WTC11 (cell line): ENCODE results near the gene SUSD1. TPM values are rescaled to one million over a fixed set of nuclear protein-coding genes. Genes with fewer than 3 reads are reported as not detected.

Experiments used
- ATAC-seq: fragments of 200-7000 bp; cut with Tn5 transposase; 2 replicates; pipeline ENCODE4 v1.10.0; 2021; ENCODE audit warnings: mild to moderate bottlenecking, moderate library complexity
- CTCF ChIA-PET: fragments of 300-600 bp; sonication (Branson Sonifier 250); formaldehyde crosslinking; loops from one replicate; lab custom pipeline; 2021; ENCODE audit warnings: antibody characterized with exemption; lab: Charles Lee
- POLR2A ChIA-PET: fragments of 350-600 bp; sonication (Branson Sonifier 250); formaldehyde crosslinking; loops from one replicate; lab custom pipeline; 2021; ENCODE audit warnings: antibody characterized with exemption; lab: Charles Lee
- DNase-seq: peaks from one replicate; pipeline ENCODE4 v3.0.0; 2021; ENCODE audit warnings: low spot score
- H3K27ac Mint-ChIP-seq: 2 replicates; pipeline ENCODE4 v1.8.0; 2021; ENCODE audit warnings: mixed read lengths
- H3K27me3 Mint-ChIP-seq: 2 replicates; pipeline ENCODE4 v1.8.0; 2021; ENCODE audit warnings: low read depth, mild to moderate bottlenecking, moderate library complexity, mixed read lengths
- H3K36me3 Mint-ChIP-seq: 2 replicates; pipeline ENCODE4 v1.8.0; 2021; ENCODE audit warnings: mixed read lengths
- H3K4me1 Mint-ChIP-seq: 2 replicates; pipeline ENCODE4 v1.8.0; 2022; ENCODE audit warnings: mixed read lengths
- H3K4me3 Mint-ChIP-seq: 2 replicates; pipeline ENCODE4 v1.8.0; 2021; ENCODE audit warnings: mild to moderate bottlenecking, moderate library complexity, mixed read lengths
- H3K9me3 Mint-ChIP-seq: 2 replicates; pipeline ENCODE4 v1.8.0; 2021; ENCODE audit warnings: mixed read lengths
- ATF1 ChIP-seq: sonication (generic); formaldehyde crosslinking; IDR thresholded peaks from 2 replicates; pipeline ENCODE4 v1.8.1; 2023; ENCODE audit warnings: mild to moderate bottlenecking, moderate library complexity, missing genetic modification reagents
- ATF2 ChIP-seq: sonication (generic); formaldehyde crosslinking; IDR thresholded peaks from 2 replicates; pipeline ENCODE4 v1.8.1; 2022; ENCODE audit warnings: low read depth, missing genetic modification reagents, borderline replicate concordance
- CREM ChIP-seq: sonication (generic); formaldehyde crosslinking; IDR thresholded peaks from 2 replicates; pipeline ENCODE4 v1.8.1; 2022; ENCODE audit warnings: mild to moderate bottlenecking, missing genetic modification reagents, moderate library complexity
- FOXK1 ChIP-seq: sonication (generic); formaldehyde crosslinking; IDR thresholded peaks from 2 replicates; pipeline ENCODE4 v1.8.0; 2022; ENCODE audit warnings: mild to moderate bottlenecking, moderate library complexity, missing genetic modification reagents
- JUN ChIP-seq: sonication (generic); formaldehyde crosslinking; IDR thresholded peaks from 2 replicates; pipeline ENCODE4 v1.8.0; 2023; ENCODE audit warnings: mild to moderate bottlenecking, missing genetic modification reagents
- MYBL2 ChIP-seq: sonication (generic); formaldehyde crosslinking; IDR thresholded peaks from 2 replicates; pipeline ENCODE4 v1.8.1; 2023; ENCODE audit warnings: mild to moderate bottlenecking, moderate library complexity, missing genetic modification reagents
- NFATC4 ChIP-seq: fragments of 250-450 bp; sonication (Bioruptor Pico); IDR thresholded peaks from 2 replicates; pipeline ENCODE4 v1.9.0; 2021; ENCODE audit warnings: mild to moderate bottlenecking
- NFE2L1 ChIP-seq: sonication (generic); formaldehyde crosslinking; IDR thresholded peaks from 2 replicates; pipeline ENCODE4 v1.8.1; 2023; ENCODE audit warnings: missing genetic modification reagents
- NFYB ChIP-seq: sonication (generic); formaldehyde crosslinking; conservative IDR thresholded peaks from 2 replicates; pipeline ENCODE4 v1.8.0; 2022; ENCODE audit warnings: low read depth, missing genetic modification reagents
- PREB ChIP-seq: sonication (generic); formaldehyde crosslinking; IDR thresholded peaks from 2 replicates; pipeline ENCODE4 v1.8.1; 2022; ENCODE audit warnings: mild to moderate bottlenecking, missing genetic modification reagents, moderate library complexity, borderline replicate concordance
- RELA ChIP-seq: sonication (generic); formaldehyde crosslinking; IDR thresholded peaks from 2 replicates; pipeline ENCODE4 v1.8.1; 2022; ENCODE audit warnings: missing genetic modification reagents, mild to moderate bottlenecking, borderline replicate concordance
- SMAD4 ChIP-seq: sonication (generic); formaldehyde crosslinking; IDR thresholded peaks from 2 replicates; pipeline ENCODE4 v1.8.0; 2022; ENCODE audit warnings: mild to moderate bottlenecking, missing genetic modification reagents
- ZBTB21 ChIP-seq: sonication (generic); formaldehyde crosslinking; IDR thresholded peaks from 2 replicates; pipeline ENCODE4 v1.8.1; 2023; ENCODE audit warnings: mild to moderate bottlenecking, missing genetic modification reagents, borderline replicate concordance
- ZNF138 ChIP-seq: sonication (generic); formaldehyde crosslinking; conservative IDR thresholded peaks from 2 replicates; pipeline ENCODE4 v1.8.1; 2022; ENCODE audit warnings: mild to moderate bottlenecking, moderate library complexity, missing genetic modification reagents
- ZNF281 ChIP-seq: sonication (generic); formaldehyde crosslinking; IDR thresholded peaks from 2 replicates; pipeline ENCODE4 v1.8.0; 2023; ENCODE audit warnings: mild to moderate bottlenecking, missing genetic modification reagents
- ZNF425 ChIP-seq: fragments of 250-450 bp; sonication (Bioruptor Pico); conservative IDR thresholded peaks from 2 replicates; pipeline ENCODE4 v1.9.0; 2021; ENCODE audit warnings: mild to moderate bottlenecking
- total RNA-seq: library from RNA; stranded (reverse); gene quantifications from 3 replicates; pipeline ENCODE4 v1.2.3, GENCODE V29; 2021
- TF ChIP-seq, protein P1 (sequence below): sonication (generic); formaldehyde crosslinking; IDR thresholded peaks from 2 replicates; pipeline ENCODE4 v1.8.1; 2023; ENCODE audit warnings: mild to moderate bottlenecking, missing genetic modification reagents, borderline replicate concordance
- TF ChIP-seq, protein P2 (sequence below): fragments of 250-450 bp; sonication (Bioruptor Pico); IDR thresholded peaks from 2 replicates; pipeline ENCODE4 v2.1.2; 2022; ENCODE audit warnings: mild to moderate bottlenecking, moderate library complexity
- TF ChIP-seq, protein P3 (sequence below): fragments of 250-450 bp; sonication (Bioruptor Pico); IDR thresholded peaks from 2 replicates; pipeline ENCODE4 v1.9.0; 2021; ENCODE audit warnings: moderate library complexity, mild to moderate bottlenecking, inconsistent platforms, borderline replicate concordance
- TF ChIP-seq, protein P4 (sequence below): sonication (generic); formaldehyde crosslinking; IDR thresholded peaks from 2 replicates; pipeline ENCODE4 v1.8.1; 2022; ENCODE audit warnings: mild to moderate bottlenecking, moderate library complexity, missing genetic modification reagents

Gene SUSD1
- total RNA-seq, 1 experiment from 2014 or later, result 5.1 TPM

DNA sequence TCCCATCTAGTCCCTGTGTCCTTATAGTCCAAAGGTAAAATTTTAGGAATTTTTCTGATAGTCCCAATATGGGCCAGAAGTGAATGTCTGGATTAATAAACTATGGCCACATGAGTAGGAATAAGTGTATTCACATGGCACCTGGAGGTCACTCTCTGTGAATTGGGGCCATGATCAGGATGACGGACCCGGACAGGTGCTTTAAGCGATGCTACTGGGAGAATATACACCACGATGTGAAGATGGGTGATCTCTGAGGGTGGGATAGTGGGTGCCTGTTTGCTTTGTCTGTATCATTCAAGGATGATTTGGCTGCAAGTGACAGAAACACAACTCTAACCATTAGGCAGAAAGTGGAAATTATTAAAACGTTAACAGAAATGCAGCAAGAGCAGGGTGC lies 177.3 kb downstream of the SUSD1 start:
- CTCF ChIA-PET, result no interaction called here
- DNase-seq, result no peak
- Mint-ChIP-seq H3K4me3 (no peak overlapping the region), H3K9me3 (no peaks in the 10 kb centered on the region), H3K27ac (no peak overlapping the region), H3K27me3 (no peaks in the 10 kb centered on the region), H3K36me3 (no peaks in the 10 kb centered on the region), H3K4me1 (no peaks in the 10 kb centered on the region)
- TF ChIP-seq, protein P1, sequence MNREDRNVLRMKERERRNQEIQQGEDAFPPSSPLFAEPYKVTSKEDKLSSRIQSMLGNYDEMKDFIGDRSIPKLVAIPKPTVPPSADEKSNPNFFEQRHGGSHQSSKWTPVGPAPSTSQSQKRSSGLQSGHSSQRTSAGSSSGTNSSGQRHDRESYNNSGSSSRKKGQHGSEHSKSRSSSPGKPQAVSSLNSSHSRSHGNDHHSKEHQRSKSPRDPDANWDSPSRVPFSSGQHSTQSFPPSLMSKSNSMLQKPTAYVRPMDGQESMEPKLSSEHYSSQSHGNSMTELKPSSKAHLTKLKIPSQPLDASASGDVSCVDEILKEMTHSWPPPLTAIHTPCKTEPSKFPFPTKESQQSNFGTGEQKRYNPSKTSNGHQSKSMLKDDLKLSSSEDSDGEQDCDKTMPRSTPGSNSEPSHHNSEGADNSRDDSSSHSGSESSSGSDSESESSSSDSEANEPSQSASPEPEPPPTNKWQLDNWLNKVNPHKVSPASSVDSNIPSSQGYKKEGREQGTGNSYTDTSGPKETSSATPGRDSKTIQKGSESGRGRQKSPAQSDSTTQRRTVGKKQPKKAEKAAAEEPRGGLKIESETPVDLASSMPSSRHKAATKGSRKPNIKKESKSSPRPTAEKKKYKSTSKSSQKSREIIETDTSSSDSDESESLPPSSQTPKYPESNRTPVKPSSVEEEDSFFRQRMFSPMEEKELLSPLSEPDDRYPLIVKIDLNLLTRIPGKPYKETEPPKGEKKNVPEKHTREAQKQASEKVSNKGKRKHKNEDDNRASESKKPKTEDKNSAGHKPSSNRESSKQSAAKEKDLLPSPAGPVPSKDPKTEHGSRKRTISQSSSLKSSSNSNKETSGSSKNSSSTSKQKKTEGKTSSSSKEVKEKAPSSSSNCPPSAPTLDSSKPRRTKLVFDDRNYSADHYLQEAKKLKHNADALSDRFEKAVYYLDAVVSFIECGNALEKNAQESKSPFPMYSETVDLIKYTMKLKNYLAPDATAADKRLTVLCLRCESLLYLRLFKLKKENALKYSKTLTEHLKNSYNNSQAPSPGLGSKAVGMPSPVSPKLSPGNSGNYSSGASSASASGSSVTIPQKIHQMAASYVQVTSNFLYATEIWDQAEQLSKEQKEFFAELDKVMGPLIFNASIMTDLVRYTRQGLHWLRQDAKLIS (CRISPR knock-in tag), result no peak
- TF ChIP-seq PREB (CRISPR knock-in tag) (no peak), ATF2 (CRISPR knock-in tag) (no peak), ZNF425 (CRISPR knock-in tag) (no peak), ZNF281 (CRISPR knock-in tag) (no peak), FOXK1 (CRISPR knock-in tag) (no peak), RELA (CRISPR knock-in tag) (no peak), ATF1 (CRISPR knock-in tag) (no peak), MYBL2 (no peak), NFATC4 (CRISPR knock-in tag) (no peak), NFE2L1 (CRISPR knock-in tag) (no peak), SMAD4 (CRISPR knock-in tag) (no peak), ZBTB21 (CRISPR knock-in tag) (no peak), JUN (CRISPR knock-in tag) (no peak), NFYB (no peak), CREM (no peak), ZNF138 (CRISPR knock-in tag) (no peak)
- TF ChIP-seq, protein P2, sequence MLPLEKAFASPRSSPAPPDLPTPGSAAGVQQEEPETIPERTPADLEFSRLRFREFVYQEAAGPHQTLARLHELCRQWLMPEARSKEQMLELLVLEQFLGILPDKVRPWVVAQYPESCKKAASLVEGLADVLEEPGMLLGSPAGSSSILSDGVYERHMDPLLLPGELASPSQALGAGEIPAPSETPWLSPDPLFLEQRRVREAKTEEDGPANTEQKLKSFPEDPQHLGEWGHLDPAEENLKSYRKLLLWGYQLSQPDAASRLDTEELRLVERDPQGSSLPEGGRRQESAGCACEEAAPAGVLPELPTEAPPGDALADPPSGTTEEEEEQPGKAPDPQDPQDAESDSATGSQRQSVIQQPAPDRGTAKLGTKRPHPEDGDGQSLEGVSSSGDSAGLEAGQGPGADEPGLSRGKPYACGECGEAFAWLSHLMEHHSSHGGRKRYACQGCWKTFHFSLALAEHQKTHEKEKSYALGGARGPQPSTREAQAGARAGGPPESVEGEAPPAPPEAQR, result no peak
- TF ChIP-seq, protein P3, sequence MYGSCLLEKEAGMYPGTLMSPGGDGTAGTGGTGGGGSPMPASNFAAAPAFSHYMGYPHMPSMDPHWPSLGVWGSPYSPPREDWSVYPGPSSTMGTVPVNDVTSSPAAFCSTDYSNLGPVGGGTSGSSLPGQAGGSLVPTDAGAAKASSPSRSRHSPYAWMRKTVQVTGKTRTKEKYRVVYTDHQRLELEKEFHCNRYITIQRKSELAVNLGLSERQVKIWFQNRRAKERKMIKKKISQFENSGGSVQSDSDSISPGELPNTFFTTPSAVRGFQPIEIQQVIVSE (CRISPR knock-in tag), result no peak
- TF ChIP-seq, protein P4, sequence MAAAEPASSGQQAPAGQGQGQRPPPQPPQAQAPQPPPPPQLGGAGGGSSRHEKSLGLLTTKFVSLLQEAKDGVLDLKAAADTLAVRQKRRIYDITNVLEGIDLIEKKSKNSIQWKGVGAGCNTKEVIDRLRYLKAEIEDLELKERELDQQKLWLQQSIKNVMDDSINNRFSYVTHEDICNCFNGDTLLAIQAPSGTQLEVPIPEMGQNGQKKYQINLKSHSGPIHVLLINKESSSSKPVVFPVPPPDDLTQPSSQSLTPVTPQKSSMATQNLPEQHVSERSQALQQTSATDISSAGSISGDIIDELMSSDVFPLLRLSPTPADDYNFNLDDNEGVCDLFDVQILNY (CRISPR knock-in tag), result no peak
- POLR2A ChIA-PET, result no interaction called here
- no peak for ATAC-seq
